Colonic mucosa (tissue), 4 donors: ENCODE results near the gene NUDT9. TPM values are rescaled to one million over a fixed set of nuclear protein-coding genes. Genes with fewer than 3 reads are reported as not detected.
"Not testable (repeated sequence)": the region's sequence is repeated elsewhere in the genome, so short reads cannot be mapped to it uniquely, and the experiment has no call there.

Source experiments
- DNase-seq: peaks from one replicate; pipeline ENCODE4 v3.0.0-alpha.2; 2020
- H3K27ac ChIP-seq: fragments of 200-600 bp; one replicate; pipeline ENCODE4 v1.8.0; 2021
- H3K27me3 ChIP-seq: fragments of 200-600 bp; one replicate; pipeline ENCODE4 v1.8.0; 2021
- H3K36me3 ChIP-seq: fragments of 200-600 bp; one replicate; pipeline ENCODE4 v1.8.0; 2021
- H3K4me1 ChIP-seq: fragments of 200-600 bp; one replicate; pipeline ENCODE4 v1.8.0; 2021; ENCODE audit warnings: mild to moderate bottlenecking
- H3K4me3 ChIP-seq: fragments of 200-600 bp; one replicate; pipeline ENCODE4 v1.8.0; 2021
- H3K9ac ChIP-seq, 2 donors: one replicate each; pipeline ENCODE4 v1.7.0; 2013; ENCODE audit warnings: control low read depth in 2 of 2, low read depth in 2 of 2, low read length in 2 of 2
- H3K9me3 ChIP-seq: fragments of 200-600 bp; one replicate; pipeline ENCODE4 v1.8.0; 2021
- intact Hi-C: fragments of 100-400 bp; cut with DNase I; formaldehyde crosslinking; loops from one replicate; pipeline ENCODE4 v1.14.1; 2022
- total RNA-seq, 2 donors: library from RNA; stranded (reverse); fragmentation: NEBNext Ultra II Directional in 1 of 2; extraction: Animal tissue kit (Norgen Biotek cat#: 25700) in 1 of 2; gene quantifications; one replicate each; pipeline ENCODE4 v1.2.1, GENCODE V29; 2021
- TF ChIP-seq, protein P1 (sequence below): fragments of 200-600 bp; IDR thresholded peaks from one replicate; pipeline ENCODE4 v1.8.0; 2022; ENCODE audit warnings: antibody characterized with exemption, mild to moderate bottlenecking
- donor health status: healthy.
- donor health status: DM: no; HTN: no; CAD: no.
- donor health status: DM: no; HTN: no; CAD: no.

Gene NUDT9
- total RNA-seq, 2 donors from 2014 or later = 31.4 to 52.0 TPM

DNA sequence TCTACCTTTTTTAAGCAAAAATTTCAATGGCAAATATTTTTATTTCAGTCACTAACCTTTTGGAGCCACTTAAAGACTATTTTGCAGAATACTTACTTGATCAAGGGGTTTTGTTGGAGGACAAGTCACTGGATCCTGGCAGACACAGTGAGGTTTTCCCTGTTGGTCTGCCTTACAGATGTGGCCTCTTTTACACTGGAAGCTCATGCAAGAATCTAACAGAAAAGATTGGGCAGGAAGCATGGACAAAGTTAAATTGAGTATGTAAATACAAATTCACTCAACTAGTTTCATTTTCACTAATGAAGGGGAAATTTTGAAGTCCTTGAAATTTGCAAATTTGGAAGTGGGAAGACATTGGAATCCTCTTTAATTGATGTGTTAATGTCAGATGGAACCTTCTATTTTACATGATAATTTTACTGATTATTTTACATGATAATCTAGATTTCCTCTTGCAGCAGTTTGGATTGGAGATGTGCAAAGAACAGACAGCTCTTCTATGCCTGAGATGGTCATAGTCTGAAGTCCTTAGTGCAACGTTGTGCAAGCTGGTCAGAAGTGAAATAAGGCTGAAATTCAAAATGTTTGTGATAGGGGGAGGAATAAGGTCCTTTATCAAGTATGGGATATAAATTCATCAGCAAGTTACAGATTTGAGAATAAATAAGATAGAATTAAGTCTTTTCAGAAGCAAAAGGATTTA is 68.4 kb downstream of the NUDT9 start:
- no peak overlapping the region for H3K4me3 ChIP-seq
- DNase-seq = no peak
- no peaks in the 10 kb centered on the region for H3K9me3 ChIP-seq
- H3K27ac ChIP-seq = no peak overlapping the region
- no peaks in the 10 kb centered on the region for H3K4me1 ChIP-seq
- no peaks in the 10 kb centered on the region for H3K27me3 ChIP-seq
- no peaks in the 10 kb centered on the region for H3K36me3 ChIP-seq
- no peak overlapping the region for H3K9ac ChIP-seq
- TF ChIP-seq, protein P1, sequence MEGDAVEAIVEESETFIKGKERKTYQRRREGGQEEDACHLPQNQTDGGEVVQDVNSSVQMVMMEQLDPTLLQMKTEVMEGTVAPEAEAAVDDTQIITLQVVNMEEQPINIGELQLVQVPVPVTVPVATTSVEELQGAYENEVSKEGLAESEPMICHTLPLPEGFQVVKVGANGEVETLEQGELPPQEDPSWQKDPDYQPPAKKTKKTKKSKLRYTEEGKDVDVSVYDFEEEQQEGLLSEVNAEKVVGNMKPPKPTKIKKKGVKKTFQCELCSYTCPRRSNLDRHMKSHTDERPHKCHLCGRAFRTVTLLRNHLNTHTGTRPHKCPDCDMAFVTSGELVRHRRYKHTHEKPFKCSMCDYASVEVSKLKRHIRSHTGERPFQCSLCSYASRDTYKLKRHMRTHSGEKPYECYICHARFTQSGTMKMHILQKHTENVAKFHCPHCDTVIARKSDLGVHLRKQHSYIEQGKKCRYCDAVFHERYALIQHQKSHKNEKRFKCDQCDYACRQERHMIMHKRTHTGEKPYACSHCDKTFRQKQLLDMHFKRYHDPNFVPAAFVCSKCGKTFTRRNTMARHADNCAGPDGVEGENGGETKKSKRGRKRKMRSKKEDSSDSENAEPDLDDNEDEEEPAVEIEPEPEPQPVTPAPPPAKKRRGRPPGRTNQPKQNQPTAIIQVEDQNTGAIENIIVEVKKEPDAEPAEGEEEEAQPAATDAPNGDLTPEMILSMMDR = no peak
- intact Hi-C loops = no loop called here

GRCh38 chr4:87491436-87491835 is 69.1 kb downstream of the NUDT9 start:
- no peaks in the 10 kb centered on the region for H3K36me3 ChIP-seq
- no peaks in the 10 kb centered on the region for H3K4me1 ChIP-seq

DNA sequence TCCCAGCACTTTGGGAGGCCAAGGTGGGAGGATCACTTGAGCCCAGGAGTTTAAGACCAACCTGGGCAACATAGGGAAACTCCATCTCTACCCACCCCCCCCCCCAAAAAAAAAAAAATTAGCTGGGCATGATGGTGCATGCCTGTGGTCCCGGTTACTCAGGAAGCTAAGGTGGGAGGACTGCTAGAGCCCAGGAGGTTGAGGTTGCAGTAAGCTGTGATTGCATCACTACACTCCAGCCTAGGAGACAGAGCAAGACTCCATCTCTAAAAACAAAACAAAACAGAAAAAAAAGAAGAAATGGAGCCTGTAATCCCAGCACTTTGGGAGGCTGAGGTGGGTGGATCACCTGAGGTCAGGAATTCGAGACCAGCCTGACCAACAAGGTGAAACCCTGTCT is 69.5 kb downstream of the NUDT9 start:
- intact Hi-C loops, H3K9ac ChIP-seq, DNase-seq, H3K36me3 ChIP-seq, H3K27ac ChIP-seq, H3K9me3 ChIP-seq, H3K27me3 ChIP-seq, H3K4me1 ChIP-seq, H3K4me3 ChIP-seq: not testable (repeated sequence)

More at GRCh38 chr4:87491436-87491835, 69.1 kb downstream of the NUDT9 start:
- intact Hi-C loops = no loop called here
- TF ChIP-seq, protein P1 = no peak
- Histone ChIP-seq H3K9ac (no peak overlapping the region), H3K27ac (no peak overlapping the region), H3K4me3 (no peak overlapping the region), H3K27me3 (no peaks in the 10 kb centered on the region), H3K9me3 (no peaks in the 10 kb centered on the region)
- no peak for DNase-seq

DNA sequence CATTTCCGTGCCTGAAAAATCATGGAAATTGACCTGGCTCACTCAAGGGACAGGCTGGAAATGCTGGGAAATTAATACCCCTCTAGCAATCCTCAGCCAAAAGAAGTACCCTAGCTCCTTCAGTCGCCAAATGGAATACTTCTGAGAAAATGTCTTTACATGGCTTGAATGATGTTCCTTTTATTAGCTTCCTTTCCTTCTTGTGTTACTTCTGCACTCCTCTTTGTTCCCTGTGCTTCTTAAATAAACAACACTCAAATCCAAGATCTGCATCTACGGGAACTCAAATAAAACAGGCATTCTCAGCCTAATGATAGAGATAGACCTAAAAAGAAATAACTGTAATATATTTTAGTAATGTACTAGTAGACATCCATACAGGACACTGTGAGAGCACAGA is 70.7 kb downstream of the NUDT9 start:
- Histone ChIP-seq H3K27me3 (no peaks in the 10 kb centered on the region), H3K27ac (no peak overlapping the region), H3K36me3 (no peaks in the 10 kb centered on the region), H3K9ac (no peak overlapping the region), H3K4me1 (no peaks in the 10 kb centered on the region), H3K4me3 (no peak overlapping the region), H3K9me3 (no peaks in the 10 kb centered on the region)
- no peak for DNase-seq
- intact Hi-C loops = no loop called here
- TF ChIP-seq, protein P1 = no peak

DNA sequence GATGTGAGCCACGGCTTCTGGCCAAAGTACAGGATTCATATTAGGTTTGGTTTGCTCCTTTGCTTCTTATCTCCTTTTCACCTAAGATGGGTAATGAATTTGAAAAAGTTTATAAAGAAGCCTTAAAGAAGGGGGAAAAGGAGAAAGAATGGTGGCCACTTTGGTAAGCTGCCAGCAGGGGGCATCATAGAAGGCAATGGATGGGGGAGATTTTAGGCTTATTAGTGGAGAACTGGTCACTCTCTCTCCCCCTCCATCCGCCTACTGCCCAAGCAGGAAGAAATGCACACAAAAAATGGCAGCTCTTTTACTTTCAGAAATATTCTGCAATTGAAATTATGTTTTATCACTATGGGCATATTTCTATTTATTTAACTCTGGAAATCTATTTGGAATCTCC is 74.8 kb downstream of the NUDT9 start:
- intact Hi-C loops = no loop called here
- H3K9me3 ChIP-seq = no peaks in the 10 kb centered on the region
- no peak overlapping the region for H3K9ac ChIP-seq
- H3K27me3 ChIP-seq = no peaks in the 10 kb centered on the region
- DNase-seq = no peak
- H3K36me3 ChIP-seq = no peaks in the 10 kb centered on the region
- no peak overlapping the region for H3K27ac ChIP-seq
- H3K4me3 ChIP-seq = no peak overlapping the region
- no peaks in the 10 kb centered on the region for H3K4me1 ChIP-seq
- TF ChIP-seq, protein P1 = no peak

DNA sequence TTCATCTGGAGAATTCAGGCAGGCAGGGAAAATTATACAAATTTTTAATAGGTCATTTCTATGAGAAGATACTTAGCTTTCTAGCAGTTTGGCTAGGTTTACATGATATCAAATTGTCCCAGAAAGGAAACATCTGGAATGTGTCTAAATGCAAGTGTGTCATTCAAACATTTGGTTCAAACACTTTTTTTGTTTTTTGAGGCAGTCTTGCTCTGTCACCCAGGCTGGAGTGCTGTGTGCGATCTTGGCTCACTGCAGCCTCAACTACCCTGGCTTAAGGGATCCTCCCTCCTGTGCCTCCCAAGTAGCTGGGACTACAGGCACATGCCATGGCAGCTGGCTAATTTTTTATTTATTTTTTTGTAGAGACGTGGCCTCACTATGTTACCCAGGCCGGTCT is 75.2 kb downstream of the NUDT9 start:
- H3K4me3 ChIP-seq = no peak overlapping the region
- DNase-seq = no peak
- H3K27ac ChIP-seq = peak overlapping the region; percentile 29
- no peaks in the 10 kb centered on the region for H3K9me3 ChIP-seq
- TF ChIP-seq, protein P1 = no peak
- no peaks in the 10 kb centered on the region for H3K27me3 ChIP-seq
- H3K9ac ChIP-seq = no peak overlapping the region
- no peaks in the 10 kb centered on the region for H3K36me3 ChIP-seq
- no peaks in the 10 kb centered on the region for H3K4me1 ChIP-seq
- intact Hi-C loops = no loop called here
